Measurements from ENCODE around the gene SIAH3.
A peak's percentile ranks its signal among the peaks of the same experiment; 100 is the strongest.

SIAH3 gene

DNA sequence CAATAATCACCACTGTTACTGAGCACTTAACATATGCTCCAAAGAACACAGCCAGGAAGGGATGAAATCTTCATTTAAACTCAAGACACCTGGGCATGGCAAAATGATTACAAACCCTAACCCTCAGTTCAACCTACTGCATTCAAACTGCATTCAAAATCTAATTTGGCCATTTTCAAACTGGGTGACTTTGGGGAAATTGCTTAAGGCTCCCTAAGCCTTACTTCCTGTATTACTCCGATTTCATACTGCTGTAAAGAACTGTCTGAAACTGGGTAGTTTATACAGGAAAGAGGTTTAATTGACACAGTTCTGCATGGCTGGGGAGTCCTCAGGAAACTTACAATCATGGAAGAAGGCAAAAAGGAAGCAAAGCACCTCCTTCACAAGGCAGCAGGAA lies 99.0 kb downstream of the SIAH3 start:
- no peak for DNase-seq (ENCODE audit: low read depth in 1 of 2, low spot score in 1 of 2)
- no peak for TF ChIP-seq JUND (IDR thresholded peaks at IDR 0.05; ENCODE audit: low read depth)
- in situ Hi-C loops (cut with HindIII; ENCODE audit: low pct_unique_long_range_greater_than_20kb, low sequenced_read_pairs), result no loop called here

DNA sequence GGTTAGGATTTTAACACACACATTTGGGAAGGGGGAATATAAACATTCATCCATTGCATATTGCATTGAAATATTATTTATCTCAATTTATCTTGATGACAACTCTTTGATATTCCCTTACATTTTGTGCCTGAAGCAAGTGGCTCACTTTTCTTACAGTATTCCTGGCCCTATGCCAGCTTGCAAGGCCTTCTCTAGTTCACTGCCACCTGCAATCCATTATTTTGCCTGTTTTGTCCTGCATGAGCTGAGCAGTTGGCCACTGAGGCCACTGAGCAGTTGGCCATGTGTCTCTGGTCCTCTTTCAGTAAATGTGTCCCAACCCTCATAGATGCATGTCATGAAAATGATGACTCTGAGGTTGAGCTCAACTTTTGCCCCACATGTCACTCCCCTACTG lies 99.7 kb downstream of the SIAH3 start:
- no peak for DNase-seq (ENCODE audit: low read depth in 1 of 2, low spot score in 1 of 2)

DNA sequence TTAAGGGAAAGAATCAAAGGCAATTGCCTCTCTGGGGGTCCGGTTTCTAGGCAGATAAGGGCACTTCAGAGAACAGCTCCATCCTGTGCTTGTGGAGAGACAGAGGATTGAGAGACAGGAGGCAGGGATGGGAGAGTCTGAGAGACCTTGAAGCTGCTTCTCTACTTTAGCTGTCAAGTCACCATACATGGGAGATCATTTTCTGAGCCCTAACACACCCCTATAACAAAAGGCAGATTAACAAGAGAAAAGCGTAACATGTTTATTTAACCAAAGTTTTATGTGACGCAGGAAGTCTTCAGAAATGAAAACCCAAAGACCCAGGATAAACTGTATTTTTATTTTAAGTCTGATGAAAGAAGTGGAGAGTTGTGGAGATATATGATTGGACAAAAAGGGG lies 101.0 kb downstream of the SIAH3 start:
- no peak for TF ChIP-seq JUND (IDR thresholded peaks at IDR 0.05; ENCODE audit: low read depth)
- in situ Hi-C loops (cut with HindIII; ENCODE audit: low pct_unique_long_range_greater_than_20kb, low sequenced_read_pairs), result no loop called here
- no peak for DNase-seq (ENCODE audit: low read depth in 1 of 2, low spot score in 1 of 2)

More for the DNA sequence above, 99.7 kb downstream of the SIAH3 start:
- in situ Hi-C loops (cut with HindIII; ENCODE audit: low pct_unique_long_range_greater_than_20kb, low sequenced_read_pairs), result no loop called here
- TF ChIP-seq JUND (IDR thresholded peaks at IDR 0.05; ENCODE audit: low read depth), result no peak

DNA sequence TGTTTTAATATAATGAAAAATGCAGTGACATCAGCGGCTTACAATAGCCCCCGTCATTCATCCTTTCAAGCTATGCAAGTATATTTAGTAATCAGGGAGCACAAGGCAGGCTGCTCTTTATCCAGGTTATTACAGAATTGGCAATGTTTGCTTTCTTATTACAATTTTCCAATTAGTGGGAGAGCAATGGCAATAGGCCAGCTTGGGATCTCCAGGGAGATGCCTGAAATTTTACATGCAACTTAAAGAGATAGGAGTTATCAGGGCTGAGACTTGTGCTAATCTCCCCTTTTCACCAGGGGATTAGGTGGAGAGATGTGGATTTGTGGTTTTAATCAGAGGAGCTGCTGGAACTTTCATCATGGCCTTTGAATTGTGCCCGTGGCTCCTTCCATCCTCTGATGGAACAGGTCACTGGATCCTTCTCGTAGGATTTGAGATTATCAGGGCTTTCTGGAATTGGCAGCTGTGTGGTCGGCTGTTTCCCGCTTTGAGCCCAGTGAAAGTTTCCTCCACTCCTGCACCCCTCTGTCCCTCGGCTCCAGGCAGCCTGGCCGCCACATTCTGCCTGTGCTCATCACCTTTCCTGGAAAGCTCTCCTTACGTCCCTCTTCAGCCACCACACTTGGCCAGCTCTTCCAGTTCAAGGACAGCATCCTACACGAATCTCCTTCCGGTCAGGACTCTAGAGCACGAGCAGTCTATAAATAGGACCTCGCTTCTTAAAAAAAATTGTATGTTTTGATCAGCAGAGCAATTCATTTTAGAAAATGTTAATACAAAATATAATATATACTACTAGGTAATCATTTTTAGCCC lies 102.4 kb downstream of the SIAH3 start:
- DNase-seq (ENCODE audit: low read depth in 1 of 2, low spot score in 1 of 2), result no peak
- in situ Hi-C loops (cut with HindIII; ENCODE audit: low pct_unique_long_range_greater_than_20kb, low sequenced_read_pairs), result no loop called here
- TF ChIP-seq JUND (IDR thresholded peaks at IDR 0.05; ENCODE audit: low read depth), result no peak

DNA sequence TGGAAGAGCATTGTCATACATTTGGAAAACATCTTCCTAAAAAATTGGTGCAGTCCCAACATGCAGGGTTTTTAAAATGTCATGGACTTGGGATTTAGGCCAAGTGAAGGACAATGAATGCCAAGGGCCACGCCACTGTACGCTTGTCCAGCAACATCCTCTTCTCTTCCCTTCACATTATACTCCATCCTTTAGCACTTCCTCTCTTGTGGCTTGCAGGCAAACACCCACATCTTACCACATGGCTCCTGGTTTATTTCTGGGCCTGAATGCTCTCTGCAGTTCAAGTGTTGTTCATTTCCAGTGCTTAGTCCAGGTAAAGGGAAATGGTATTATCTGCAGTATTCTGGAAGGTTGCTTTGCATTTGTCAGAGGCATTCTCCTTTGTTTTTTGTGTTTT lies 104.5 kb downstream of the SIAH3 start:
- in situ Hi-C loops (cut with HindIII; ENCODE audit: low pct_unique_long_range_greater_than_20kb, low sequenced_read_pairs), result no loop called here
- no peak for DNase-seq (ENCODE audit: low read depth in 1 of 2, low spot score in 1 of 2)
- TF ChIP-seq JUND (IDR thresholded peaks at IDR 0.05; ENCODE audit: low read depth), result no peak

DNA sequence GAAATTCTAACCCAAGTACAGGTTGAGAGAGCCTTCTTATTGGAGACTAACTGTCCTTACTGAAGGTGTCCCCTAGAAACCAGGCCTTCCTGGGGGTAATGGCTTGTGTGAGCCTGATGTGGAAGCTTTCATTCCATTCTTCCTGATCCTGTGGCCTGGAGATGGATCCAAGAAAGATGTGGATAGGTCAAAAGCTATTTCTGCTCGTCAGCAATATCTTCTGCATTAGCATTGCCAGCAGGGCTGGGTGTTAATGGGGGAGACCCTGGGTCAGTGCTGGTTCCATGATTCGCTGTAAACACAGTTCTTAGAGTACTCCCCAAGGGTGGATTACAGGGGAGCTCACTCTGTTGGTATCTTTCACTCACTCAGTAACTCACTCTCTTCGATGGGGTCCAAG lies 106.6 kb downstream of the SIAH3 start:
- TF ChIP-seq JUND (IDR thresholded peaks at IDR 0.05; ENCODE audit: low read depth), result no peak
- DNase-seq (ENCODE audit: low read depth in 1 of 2, low spot score in 1 of 2), result no peak
- in situ Hi-C loops (cut with HindIII; ENCODE audit: low pct_unique_long_range_greater_than_20kb, low sequenced_read_pairs), result no loop called here

DNA sequence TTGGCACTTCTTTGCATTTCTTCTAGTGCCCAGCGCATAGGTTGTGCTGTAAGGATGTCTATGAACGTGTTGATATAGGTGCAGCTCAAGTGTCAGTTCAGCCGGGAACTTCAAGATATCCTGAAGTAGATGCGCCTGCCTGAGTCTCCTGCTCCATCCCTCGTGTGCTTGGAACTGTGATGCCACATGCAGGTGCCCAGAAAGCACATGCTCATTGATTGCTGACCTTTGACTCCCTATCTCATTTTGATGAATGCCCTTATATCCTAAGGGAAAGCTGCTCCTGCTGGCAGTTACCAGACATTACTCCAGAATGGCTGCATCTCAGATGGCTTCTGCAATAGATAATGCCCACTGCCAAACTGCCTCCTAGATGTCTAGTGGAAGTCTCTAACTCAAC lies 108.6 kb downstream of the SIAH3 start:
- no peak for DNase-seq (ENCODE audit: low read depth in 1 of 2, low spot score in 1 of 2)
- no peak for TF ChIP-seq JUND (IDR thresholded peaks at IDR 0.05; ENCODE audit: low read depth)
- in situ Hi-C loops (cut with HindIII; ENCODE audit: low pct_unique_long_range_greater_than_20kb, low sequenced_read_pairs), result no loop called here

DNA sequence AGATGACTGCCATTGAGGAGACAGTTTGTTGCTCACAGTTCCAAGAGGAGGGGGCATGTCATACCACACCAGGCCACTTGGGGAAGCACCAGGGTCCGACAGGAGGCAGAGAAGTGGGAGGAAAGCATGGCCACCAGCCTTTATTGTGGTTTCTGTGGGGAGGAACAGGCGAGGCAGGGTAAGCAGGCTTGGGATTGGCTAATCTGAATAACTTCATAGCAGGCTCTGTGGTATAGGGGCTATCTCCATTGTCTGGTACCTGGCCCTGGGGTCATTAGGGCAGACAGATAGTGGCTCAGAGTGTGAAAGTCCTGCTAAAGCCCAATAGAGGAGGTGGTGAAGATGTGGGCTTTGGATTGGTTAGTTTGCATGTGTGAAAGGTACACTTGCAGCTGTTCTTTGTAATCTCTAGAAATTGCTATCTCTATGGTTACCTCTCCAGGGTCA lies 114.0 kb downstream of the SIAH3 start:
- no peak for TF ChIP-seq JUND (IDR thresholded peaks at IDR 0.05; ENCODE audit: low read depth)
- in situ Hi-C loops (cut with HindIII; ENCODE audit: low pct_unique_long_range_greater_than_20kb, low sequenced_read_pairs), result no loop called here
- DNase-seq (ENCODE audit: low read depth in 1 of 2, low spot score in 1 of 2), result no peak

DNA sequence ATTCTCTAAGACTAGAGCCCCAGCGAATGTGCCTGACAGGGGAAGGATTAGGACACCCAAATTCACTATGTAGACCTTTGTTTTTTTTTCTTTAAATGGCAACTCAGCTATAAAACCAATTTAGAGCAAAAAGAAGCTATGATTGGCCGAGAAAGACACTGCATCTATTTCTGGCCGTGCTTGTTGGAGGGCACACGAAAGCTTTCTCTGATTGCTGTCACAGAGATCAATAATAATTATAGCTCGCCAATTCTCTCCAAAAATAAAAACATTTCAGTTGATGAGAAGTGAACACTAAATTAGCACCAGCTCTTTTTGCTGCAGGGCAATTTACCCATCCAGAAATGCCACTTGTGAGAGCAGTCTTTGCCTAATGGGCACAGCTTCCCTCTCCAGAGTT lies 118.2 kb downstream of the SIAH3 start:
- no peak for DNase-seq (ENCODE audit: low read depth in 1 of 2, low spot score in 1 of 2)
- in situ Hi-C loops (cut with HindIII; ENCODE audit: low pct_unique_long_range_greater_than_20kb, low sequenced_read_pairs), result no loop called here
- TF ChIP-seq JUND (IDR thresholded peaks at IDR 0.05; ENCODE audit: low read depth), result no peak

DNA sequence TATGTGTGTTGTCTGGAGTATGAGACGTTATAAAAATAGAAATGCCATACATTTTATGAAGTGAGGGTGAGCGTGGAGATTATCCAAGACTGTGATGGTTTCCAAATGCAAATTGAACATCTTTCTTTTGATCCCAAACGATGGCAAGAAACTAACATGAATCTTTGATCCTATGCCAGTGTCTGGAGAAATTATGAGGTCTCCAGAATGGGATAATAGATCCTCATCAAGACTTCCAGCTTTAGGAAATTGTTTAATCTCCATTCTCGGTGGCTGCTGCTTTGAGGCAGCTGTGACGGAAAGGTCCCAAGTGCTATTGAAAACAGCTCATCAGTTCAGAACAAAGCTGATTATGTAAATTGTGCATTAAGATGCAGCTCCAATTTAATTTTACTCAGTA lies 118.6 kb downstream of the SIAH3 start:
- in situ Hi-C loops (cut with HindIII; ENCODE audit: low pct_unique_long_range_greater_than_20kb, low sequenced_read_pairs), result no loop called here
- TF ChIP-seq JUND (IDR thresholded peaks at IDR 0.05; ENCODE audit: low read depth), result no peak

DNA sequence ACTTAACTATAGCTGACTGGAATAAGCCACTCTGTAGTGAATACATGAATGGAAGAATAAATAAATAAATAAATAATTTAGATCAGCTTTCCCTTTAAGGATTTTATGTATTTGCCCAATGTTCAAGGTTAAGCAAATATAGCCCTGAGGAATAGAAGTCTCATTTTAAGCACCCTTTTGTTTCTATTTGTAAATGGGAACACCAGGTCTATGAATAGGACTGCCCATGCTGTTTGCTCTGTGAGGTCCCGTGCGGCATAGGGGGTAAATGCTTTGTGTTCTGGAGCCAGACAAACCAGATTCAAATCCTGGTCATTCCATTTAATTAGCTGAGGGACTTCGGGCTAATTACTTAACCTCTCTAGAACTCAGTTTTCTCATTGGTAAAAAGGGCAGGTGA lies 120.1 kb downstream of the SIAH3 start:
- peak in 1 of 2 experiments; percentile 24 for DNase-seq (ENCODE audit: low read depth in 1 of 2, low spot score in 1 of 2)
- no peak for TF ChIP-seq JUND (IDR thresholded peaks at IDR 0.05; ENCODE audit: low read depth)
- in situ Hi-C loops (cut with HindIII; ENCODE audit: low pct_unique_long_range_greater_than_20kb, low sequenced_read_pairs), result no loop called here

More for the DNA sequence above, 118.6 kb downstream of the SIAH3 start:
- no peak for DNase-seq (ENCODE audit: low read depth in 1 of 2, low spot score in 1 of 2)

DNA sequence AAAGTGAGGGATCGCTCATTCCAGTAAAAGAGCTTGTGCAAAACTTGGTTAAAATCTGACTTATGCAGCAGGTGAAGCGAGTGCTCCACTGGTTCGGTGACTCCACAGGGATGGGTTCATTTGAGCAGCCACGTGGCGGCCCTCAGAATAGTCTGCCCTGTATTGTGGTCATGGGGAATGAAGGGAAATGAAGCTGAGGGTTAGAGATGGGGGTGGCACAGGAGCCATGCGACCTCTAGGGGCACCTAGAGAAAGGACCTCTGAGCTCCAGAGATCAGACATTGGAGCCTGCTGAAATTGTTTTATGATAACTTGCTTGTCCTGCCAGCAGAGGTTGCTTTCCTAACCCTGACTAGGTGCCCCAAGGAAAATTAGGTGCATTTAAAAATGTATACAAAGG lies 122.8 kb downstream of the SIAH3 start:
- in situ Hi-C loops (cut with HindIII; ENCODE audit: low pct_unique_long_range_greater_than_20kb, low sequenced_read_pairs), result no loop called here
- DNase-seq (ENCODE audit: low read depth in 1 of 2, low spot score in 1 of 2), result peak in 1 of 2 experiments; percentile 21
- no peak for TF ChIP-seq JUND (IDR thresholded peaks at IDR 0.05; ENCODE audit: low read depth)

All from T47D (cell line).